CD14-positive monocyte (primary cell): Measurements from ENCODE around the gene RGS11. TPM values are rescaled to one million over a fixed set of nuclear protein-coding genes. Genes with fewer than 3 reads are reported as not detected.
A peak's percentile ranks its signal among the peaks of the same experiment; 100 is the strongest.
"Not testable (repeated sequence)": the region's sequence is repeated elsewhere in the genome, so short reads cannot be mapped to it uniquely, and the experiment has no call there.

ENCODE experiments used
- DNase-seq, 3 donors: peaks; one replicate each; pipeline ENCODE4 v3.0.0-alpha.2; 2011 to 2022
- H2AFZ ChIP-seq: 2 replicates; pipeline ENCODE4 v1.6.0; 2012; ENCODE audit warnings: mild to moderate bottlenecking, low read depth, low read length, inconsistent platforms; ENCODE audit not compliant: insufficient read depth, poor library complexity, severe bottlenecking
- H3K27ac ChIP-seq, 2 donors: 1 replicate in 1 of 2; 2 replicates in 1 of 2; pipeline ENCODE4 v1.5.1; 2012 to 2013; ENCODE audit warnings: low read length in 2 of 2, control low read depth in 1 of 2, inconsistent platforms in 1 of 2, low read depth in 1 of 2, mild to moderate bottlenecking in 1 of 2
- H3K27me3 ChIP-seq, 2 donors: one replicate each; pipeline versions ENCODE4 v1.6.0 to v1.6.1; 2011 to 2013; ENCODE audit warnings: low read length in 2 of 2; ENCODE audit not compliant: control insufficient read depth in 2 of 2, insufficient read depth in 2 of 2
- H3K36me3 ChIP-seq, 2 donors: replicated peaks in 1 of 2; 1 replicate in 1 of 2; 2 replicates in 1 of 2; pipeline versions ENCODE4 v1.5.1 to v1.6.1; 2012 to 2013; ENCODE audit warnings: low read length in 2 of 2, control low read depth in 1 of 2, inconsistent platforms in 1 of 2, mild to moderate bottlenecking in 1 of 2; ENCODE audit not compliant: insufficient read depth in 2 of 2, control insufficient read depth in 1 of 2
- H3K4me1 ChIP-seq, 2 donors: 1 replicate in 1 of 2; 2 replicates in 1 of 2; pipeline versions ENCODE4 v1.5.1 to v1.6.1; 2012 to 2013; ENCODE audit warnings: low read length in 2 of 2, control low read depth in 1 of 2, inconsistent platforms in 1 of 2, mild to moderate bottlenecking in 1 of 2, moderate library complexity in 1 of 2; ENCODE audit not compliant: insufficient read depth in 2 of 2, control insufficient read depth in 1 of 2
- H3K4me2 ChIP-seq: replicated peaks from 2 replicates; pipeline ENCODE3; 2012; ENCODE audit warnings: low read length, moderate library complexity, mild to moderate bottlenecking; ENCODE audit not compliant: poor library complexity, severe bottlenecking; ENCODE audit errors: extremely low read depth
- H3K4me3 ChIP-seq, 3 experiments: fragments of 200-600 bp in 1 of 3; sonication (generic) in 1 of 3; replicated peaks in 1 of 3; 1 replicate in 2 of 3; 2 replicates in 1 of 3; pipeline ENCODE4 v1.5.1; 2011 to 2013; ENCODE audit warnings: low read length in 3 of 3, mild to moderate bottlenecking in 3 of 3, control low read depth in 2 of 3, low read depth in 2 of 3, inconsistent platforms in 1 of 3, moderate library complexity in 1 of 3
- H3K79me2 ChIP-seq: 2 replicates; pipeline ENCODE4 v1.6.0; 2012; ENCODE audit warnings: mild to moderate bottlenecking, control low read depth, inconsistent platforms, low read length, moderate library complexity; ENCODE audit not compliant: insufficient read depth
- H3K9ac ChIP-seq: 2 replicates; pipeline ENCODE4 v1.6.0; 2017; ENCODE audit warnings: low read length, mild to moderate bottlenecking; ENCODE audit not compliant: insufficient read depth, poor library complexity, severe bottlenecking
- H3K9me3 ChIP-seq, 2 donors: replicated peaks in 1 of 2; 1 replicate in 1 of 2; 2 replicates in 1 of 2; pipeline versions ENCODE4 v1.5.1 to v1.6.1; 2012 to 2013; ENCODE audit warnings: low read length in 2 of 2, control low read depth in 1 of 2; ENCODE audit not compliant: control insufficient read depth in 1 of 2, insufficient read depth in 1 of 2
- H4K20me1 ChIP-seq: 2 replicates; pipeline ENCODE4 v1.6.0; 2012; ENCODE audit warnings: mild to moderate bottlenecking, low read length, control low read depth, moderate library complexity; ENCODE audit not compliant: insufficient read depth
- H3K27ac Mint-ChIP-seq, 7 donors: one replicate each; pipeline ENCODE4 v1.8.0; 2020; ENCODE audit warnings: mild to moderate bottlenecking in 7 of 7, mixed read lengths in 7 of 7, moderate library complexity in 6 of 7, inconsistent platforms in 2 of 7
- H3K27me3 Mint-ChIP-seq, 3 donors: one replicate each; pipeline ENCODE4 v1.8.0; 2021 to 2022; ENCODE audit warnings: low read depth in 3 of 3, mild to moderate bottlenecking in 3 of 3, mixed read lengths in 3 of 3, moderate library complexity in 3 of 3, inconsistent platforms in 1 of 3
- H3K36me3 Mint-ChIP-seq, 2 donors: one replicate each; pipeline ENCODE4 v1.8.0; 2020; ENCODE audit warnings: mixed read lengths in 2 of 2, inconsistent platforms in 1 of 2, mild to moderate bottlenecking in 1 of 2
- H3K4me1 Mint-ChIP-seq: one replicate; pipeline ENCODE4 v1.8.0; 2020; ENCODE audit warnings: mild to moderate bottlenecking, mixed read lengths
- H3K4me3 Mint-ChIP-seq, 2 donors: one replicate each; pipeline ENCODE4 v1.8.0; 2020; ENCODE audit warnings: mild to moderate bottlenecking in 2 of 2, mixed read lengths in 2 of 2, moderate library complexity in 1 of 2
- H3K9me3 Mint-ChIP-seq, 7 donors: one replicate each; pipeline ENCODE4 v1.8.0; 2020 to 2022; ENCODE audit warnings: mixed read lengths in 7 of 7, mild to moderate bottlenecking in 6 of 7, moderate library complexity in 6 of 7, inconsistent platforms in 2 of 7
- WGBS: methylation state at CpG from one replicate; pipeline ENCODE4 v1.1.5; 2013; ENCODE audit warnings: missing lambda C conversion rate; ENCODE audit not compliant: insufficient coverage; 5-methylcytosine and 5-hydroxymethylcytosine counted together
- intact Hi-C, 2 donors: fragments of 100-400 bp; cut with micrococcal nuclease; formaldehyde crosslinking; loops; one replicate each; pipeline versions ENCODE4 v1.15.0 to v1.15.1; 2023
- polyA plus RNA-seq, 3 donors: library from polyadenylated mRNA; depleted of rRNA in 1 of 3; unstranded in 2 of 3; stranded (reverse) in 1 of 3; fragments of 300-500 nt in 2 of 3; fragments of >200 nt in 1 of 3; fragmentation: Illumina TruSeq in 2 of 3; gene quantifications; 1 replicate in 2 of 3; 2 replicates in 1 of 3; pipeline ENCODE4 v1.2.3, GENCODE V29; 2012 to 2021
- TF ChIP-seq, protein P1 (sequence below): fragments of 200-600 bp; IDR thresholded peaks from one replicate; pipeline ENCODE4 v1.8.0; 2022; ENCODE audit warnings: antibody characterized with exemption, mild to moderate bottlenecking

The RGS11 gene
- polyA plus RNA-seq, 3 donors, result 0.07 TPM; not detected in 2

DNA sequence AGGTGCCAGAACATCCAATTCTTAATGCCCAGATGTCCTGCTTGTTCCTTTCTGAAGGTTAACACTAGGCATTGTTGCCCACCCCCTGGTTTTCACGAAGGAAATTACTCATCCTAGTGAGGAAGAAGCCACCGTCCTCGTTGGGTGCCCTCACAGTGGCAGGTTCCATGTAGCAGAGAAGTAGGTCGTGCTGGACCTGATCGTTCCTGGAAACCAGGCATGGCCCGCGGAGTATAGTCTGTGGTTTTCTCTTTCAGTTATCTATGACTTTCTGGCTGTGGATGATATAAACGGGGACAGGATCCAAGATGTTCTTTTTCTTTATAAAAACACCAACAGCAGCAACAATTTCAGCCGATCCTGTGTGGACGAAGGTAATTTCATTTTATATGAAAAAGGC lies 16.5 kb downstream of the RGS11 start:
- H3K4me3 Mint-ChIP-seq, result no peak overlapping the region
- no peaks in the 10 kb centered on the region for H3K9me3 Mint-ChIP-seq
- Histone ChIP-seq H2AFZ (no peak overlapping the region), H3K27me3 (no peaks in the 10 kb centered on the region), H4K20me1 (no peaks in the 10 kb centered on the region), H3K36me3 (peaks cover 45 to 61% of the 10 kb centered on the region in 2 donors), H3K4me3 (no peak overlapping the region), H3K27ac (no peak overlapping the region), H3K79me2 (no peaks in the 10 kb centered on the region), H3K9me3 (no peaks in the 10 kb centered on the region), H3K9ac (no peak overlapping the region), H3K4me1 (no peaks in the 10 kb centered on the region), H3K4me2 (no peak overlapping the region)
- 27% methylated on average over 3 of the region's 10 CpGs for WGBS
- intact Hi-C loops, result no loop called here
- TF ChIP-seq, protein P1, sequence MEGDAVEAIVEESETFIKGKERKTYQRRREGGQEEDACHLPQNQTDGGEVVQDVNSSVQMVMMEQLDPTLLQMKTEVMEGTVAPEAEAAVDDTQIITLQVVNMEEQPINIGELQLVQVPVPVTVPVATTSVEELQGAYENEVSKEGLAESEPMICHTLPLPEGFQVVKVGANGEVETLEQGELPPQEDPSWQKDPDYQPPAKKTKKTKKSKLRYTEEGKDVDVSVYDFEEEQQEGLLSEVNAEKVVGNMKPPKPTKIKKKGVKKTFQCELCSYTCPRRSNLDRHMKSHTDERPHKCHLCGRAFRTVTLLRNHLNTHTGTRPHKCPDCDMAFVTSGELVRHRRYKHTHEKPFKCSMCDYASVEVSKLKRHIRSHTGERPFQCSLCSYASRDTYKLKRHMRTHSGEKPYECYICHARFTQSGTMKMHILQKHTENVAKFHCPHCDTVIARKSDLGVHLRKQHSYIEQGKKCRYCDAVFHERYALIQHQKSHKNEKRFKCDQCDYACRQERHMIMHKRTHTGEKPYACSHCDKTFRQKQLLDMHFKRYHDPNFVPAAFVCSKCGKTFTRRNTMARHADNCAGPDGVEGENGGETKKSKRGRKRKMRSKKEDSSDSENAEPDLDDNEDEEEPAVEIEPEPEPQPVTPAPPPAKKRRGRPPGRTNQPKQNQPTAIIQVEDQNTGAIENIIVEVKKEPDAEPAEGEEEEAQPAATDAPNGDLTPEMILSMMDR, result no peak
- peaks cover 65 to 86% of the 10 kb centered on the region in 2 donors for H3K36me3 Mint-ChIP-seq
- H3K27me3 Mint-ChIP-seq, result no peaks in the 10 kb centered on the region
- H3K4me1 Mint-ChIP-seq, result peaks cover 5% of the 10 kb centered on the region
- H3K27ac Mint-ChIP-seq, result peak overlapping the region in 2 of 7 donors; percentile 18 to 31
- no peak for DNase-seq

DNA sequence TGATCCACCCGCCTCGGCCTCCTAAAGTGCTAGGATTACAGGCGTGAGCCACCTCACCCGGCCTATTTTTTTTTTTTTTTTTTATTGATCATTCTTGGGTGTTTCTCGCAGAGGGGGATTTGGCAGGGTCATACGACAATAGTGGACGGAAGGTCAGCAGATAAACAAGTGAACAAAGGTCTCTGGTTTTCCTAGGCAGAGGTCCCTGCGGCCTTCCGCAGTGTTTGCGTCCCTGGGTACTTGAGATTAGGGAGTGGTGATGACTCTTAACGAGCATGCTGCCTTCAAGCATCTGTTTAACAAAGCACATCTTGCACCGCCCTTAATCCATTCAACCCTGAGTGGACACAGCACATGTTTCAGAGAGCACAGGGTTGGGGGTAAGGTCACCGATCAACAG lies 17.7 kb downstream of the RGS11 start:
- H3K9me3 ChIP-seq, H3K27me3 Mint-ChIP-seq, H3K79me2 ChIP-seq, H3K4me1 ChIP-seq, H3K9ac ChIP-seq, H3K27ac ChIP-seq, H3K4me3 ChIP-seq, H3K4me2 ChIP-seq, H3K4me1 Mint-ChIP-seq, intact Hi-C loops, H3K27me3 ChIP-seq, H2AFZ ChIP-seq, H3K27ac Mint-ChIP-seq, DNase-seq, H3K4me3 Mint-ChIP-seq, H4K20me1 ChIP-seq, H3K9me3 Mint-ChIP-seq: not testable (repeated sequence)
- H3K36me3 ChIP-seq, result peaks cover 41 to 62% of the 10 kb centered on the region in 2 donors
- WGBS, result 95% methylated on average over 4 of the region's 13 CpGs
- H3K36me3 Mint-ChIP-seq, result peaks cover 61 to 82% of the 10 kb centered on the region in 2 donors
